ENCODE data around the gene VEPH1. TPM values are rescaled to one million over a fixed set of nuclear protein-coding genes. Genes with fewer than 3 reads are reported as not detected.

Gene VEPH1
- total RNA-seq, 1 experiment from 2014 or later, result 7.7 TPM

- no peak overlapping the region for H2BK15ac ChIP-seq (ENCODE audit: low read depth, low read length)
- Mint-ChIP-seq H3K27me3 (ENCODE audit: low read depth) (no peaks in the 10 kb centered on the region), H3K27ac (no peak overlapping the region), H3K9me3 (no peaks in the 10 kb centered on the region), H3K4me3 (no peak overlapping the region), H3K36me3 (ENCODE audit: insufficient read depth in 1 of 3, low read depth in 3 of 3) (no peaks in the 10 kb centered on the region), H3K4me1 (peaks cover 10 to 13% of the 10 kb centered on the region in 2 experiments)
- no peak overlapping the region for H2AFZ ChIP-seq (ENCODE audit: low read length)
- no peak overlapping the region for H2BK20ac ChIP-seq (ENCODE audit: low read depth, low read length, poor library complexity, severe bottlenecking)
- no peaks in the 10 kb centered on the region for H3K9me3 ChIP-seq (ENCODE audit: control insufficient read depth, low read depth, low read length)
- no peak overlapping the region for H2AK5ac ChIP-seq (ENCODE audit: insufficient read length, low read length)
- H3K23me2 ChIP-seq (ENCODE audit: insufficient read length, low read depth, low read length, poor library complexity, severe bottlenecking), result no peaks in the 10 kb centered on the region
- H2BK12ac ChIP-seq (ENCODE audit: insufficient read length, low read depth, low read length), result no peak overlapping the region
- no peak overlapping the region for H3K56ac ChIP-seq (ENCODE audit: insufficient read length, low read depth, low read length)
- H3K23ac ChIP-seq (ENCODE audit: insufficient read length, low read depth, low read length), result no peak overlapping the region
- H4K5ac ChIP-seq (ENCODE audit: insufficient read length, low read depth, low read length), result no peak overlapping the region
- no peak overlapping the region for H4K91ac ChIP-seq (ENCODE audit: insufficient read length, low read depth, low read length)
- no peaks in the 10 kb centered on the region for H3K79me2 ChIP-seq (ENCODE audit: insufficient read depth, low read length)
- H3K9ac ChIP-seq (ENCODE audit: extremely low read depth, insufficient read length, low read length), result no peak overlapping the region
- no peak overlapping the region for H3K27ac ChIP-seq (ENCODE audit: insufficient read length, low read depth, low read length)
- no peak overlapping the region for H3K4ac ChIP-seq (ENCODE audit: low read depth, low read length)
- H3K79me1 ChIP-seq (ENCODE audit: insufficient read depth, low read depth, low read length, poor library complexity, severe bottlenecking), result no peaks in the 10 kb centered on the region
- H2BK5ac ChIP-seq (ENCODE audit: insufficient read length, low read length), result no peak overlapping the region
- no peak for DNase-seq
- no peak overlapping the region for H3K18ac ChIP-seq (ENCODE audit: insufficient read length, low read depth, low read length)
- no peak for TF ChIP-seq CTCF (conservative IDR thresholded peaks at IDR 0.05)
- H2BK120ac ChIP-seq (ENCODE audit: low read depth, low read length, poor library complexity, severe bottlenecking), result no peak overlapping the region
- H3K4me2 ChIP-seq (ENCODE audit: insufficient read depth, insufficient read length, low read length), result no peak overlapping the region
- H3T11ph ChIP-seq (ENCODE audit: low read length), result no peak overlapping the region
- no peaks in the 10 kb centered on the region for H3K27me3 ChIP-seq (ENCODE audit: insufficient read depth, low read length)
- H3K4me1 ChIP-seq (ENCODE audit: insufficient read depth, low read length), result no peaks in the 10 kb centered on the region
- H4K8ac ChIP-seq (replicated peaks; ENCODE audit: insufficient read length, low read depth, low read length), result no peak overlapping the region
- H3K14ac ChIP-seq (ENCODE audit: insufficient read depth, low read length), result no peak overlapping the region
- H4K20me1 ChIP-seq (ENCODE audit: control insufficient read depth, insufficient read depth, insufficient read length), result no peaks in the 10 kb centered on the region
Observed at GRCh38 chr3:157488144-157488543, 15.1 kb downstream of the VEPH1 start.
